ENCODE measurements around the gene VWF. TPM values are rescaled to one million over a fixed set of nuclear protein-coding genes. Genes with fewer than 3 reads are reported as not detected.

The VWF gene
- total RNA-seq, 1 experiment from 2014 or later = 0.41 TPM

GRCh38 chr12:6044082-6044481, 80.4 kb downstream of the VWF start:
- Mint-ChIP-seq H3K4me3 (ENCODE audit: unreplicated experiment) (no peak overlapping the region), H3K27me3 (ENCODE audit: insufficient read depth, unreplicated experiment) (peaks cover 10% of the 10 kb centered on the region), H3K4me1 (ENCODE audit: low read depth, unreplicated experiment) (no peaks in the 10 kb centered on the region), H3K36me3 (ENCODE audit: insufficient read depth, unreplicated experiment) (no peaks in the 10 kb centered on the region), H3K9me3 (ENCODE audit: unreplicated experiment) (no peaks in the 10 kb centered on the region), H3K27ac (ENCODE audit: unreplicated experiment) (no peak overlapping the region)
- Histone ChIP-seq H3K9me3 (no peaks in the 10 kb centered on the region), H3K36me3 (ENCODE audit: control insufficient read depth, insufficient read depth, low read length) (no peaks in the 10 kb centered on the region), H3K4me3 (ENCODE audit: low read depth, low read length) (no peak overlapping the region), H3K4me1 (no peaks in the 10 kb centered on the region), H3K27me3 (replicated peaks; ENCODE audit: control insufficient read depth, insufficient read depth, low read length) (no peaks in the 10 kb centered on the region)
- DNase-seq = no peak
- ChIA-PET POLR2A (no interaction called here), CTCF (interaction anchor here (1.1 kb wide), 1 partner anchor 56 kb away, joined by 5 read pairs; no protein-coding TSS in a partner anchor)
- no TSS peak for BruUV-seq (replicated peaks)
- no peak for TF ChIP-seq CTCF (IDR thresholded peaks at IDR 0.05; ENCODE audit: insufficient read depth in 1 of 2, low read depth in 1 of 2, low read length in 1 of 2, severe bottlenecking in 1 of 2, unreplicated experiment in 1 of 2)
- intact Hi-C loops (cut with micrococcal nuclease; ENCODE audit: unreplicated experiment) = no loop called here

GRCh38 chr12:6042446-6042845, 82.0 kb downstream of the VWF start:
- H3K4me3 ChIP-seq (ENCODE audit: low read depth, low read length) = no peak overlapping the region
- intact Hi-C loops (cut with micrococcal nuclease; ENCODE audit: unreplicated experiment) = no loop called here
- H3K36me3 ChIP-seq (ENCODE audit: control insufficient read depth, insufficient read depth, low read length) = no peaks in the 10 kb centered on the region
- peaks cover 10% of the 10 kb centered on the region for H3K27me3 Mint-ChIP-seq (ENCODE audit: insufficient read depth, unreplicated experiment)
- no peak for TF ChIP-seq CTCF (IDR thresholded peaks at IDR 0.05; ENCODE audit: insufficient read depth in 1 of 2, low read depth in 1 of 2, low read length in 1 of 2, severe bottlenecking in 1 of 2, unreplicated experiment in 1 of 2)
- H3K36me3 Mint-ChIP-seq (ENCODE audit: insufficient read depth, unreplicated experiment) = no peaks in the 10 kb centered on the region
- H3K4me3 Mint-ChIP-seq (ENCODE audit: unreplicated experiment) = no peak overlapping the region
- no peaks in the 10 kb centered on the region for H3K9me3 Mint-ChIP-seq (ENCODE audit: unreplicated experiment)
- CTCF ChIA-PET = interaction anchor here (1.8 kb wide), 1 partner anchor 54 kb away, joined by 9 read pairs; no protein-coding TSS in a partner anchor
- DNase-seq = no peak
- no TSS peak for BruUV-seq (replicated peaks)
- H3K9me3 ChIP-seq = no peaks in the 10 kb centered on the region
- no peak overlapping the region for H3K27ac Mint-ChIP-seq (ENCODE audit: unreplicated experiment)
- POLR2A ChIA-PET = no interaction called here
- H3K27me3 ChIP-seq (replicated peaks; ENCODE audit: control insufficient read depth, insufficient read depth, low read length) = no peaks in the 10 kb centered on the region
- no peaks in the 10 kb centered on the region for H3K4me1 ChIP-seq
- no peaks in the 10 kb centered on the region for H3K4me1 Mint-ChIP-seq (ENCODE audit: low read depth, unreplicated experiment)

GRCh38 chr12:6041891-6042290, 82.6 kb downstream of the VWF start:
- H3K27me3 Mint-ChIP-seq (ENCODE audit: insufficient read depth, unreplicated experiment) = peaks cover 6% of the 10 kb centered on the region
- DNase-seq = no peak
- H3K9me3 Mint-ChIP-seq (ENCODE audit: unreplicated experiment) = no peaks in the 10 kb centered on the region
- Histone ChIP-seq H3K4me3 (ENCODE audit: low read depth, low read length) (no peak overlapping the region), H3K36me3 (ENCODE audit: control insufficient read depth, insufficient read depth, low read length) (no peaks in the 10 kb centered on the region), H3K4me1 (no peaks in the 10 kb centered on the region), H3K9me3 (no peaks in the 10 kb centered on the region), H3K27me3 (replicated peaks; ENCODE audit: control insufficient read depth, insufficient read depth, low read length) (no peaks in the 10 kb centered on the region)
- no TSS peak for BruUV-seq (replicated peaks)
- H3K4me3 Mint-ChIP-seq (ENCODE audit: unreplicated experiment) = no peak overlapping the region
- ChIA-PET CTCF (interaction anchor here (1.8 kb wide), 1 partner anchor 53 kb away, joined by 9 read pairs; no protein-coding TSS in a partner anchor), POLR2A (interaction anchor here (0.5 kb wide), 1 partner anchor 610 kb away, joined by 3 read pairs; the partner anchor contains the start of gene NTF3)
- intact Hi-C loops (cut with micrococcal nuclease; ENCODE audit: unreplicated experiment) = no loop called here
- H3K4me1 Mint-ChIP-seq (ENCODE audit: low read depth, unreplicated experiment) = no peaks in the 10 kb centered on the region
- no peak for TF ChIP-seq CTCF (IDR thresholded peaks at IDR 0.05; ENCODE audit: insufficient read depth in 1 of 2, low read depth in 1 of 2, low read length in 1 of 2, severe bottlenecking in 1 of 2, unreplicated experiment in 1 of 2)
- no peak overlapping the region for H3K27ac Mint-ChIP-seq (ENCODE audit: unreplicated experiment)
- no peaks in the 10 kb centered on the region for H3K36me3 Mint-ChIP-seq (ENCODE audit: insufficient read depth, unreplicated experiment)

Measured in Caco-2 (cell line).